ENCODE measurements around the gene RYR1. TPM values are rescaled to one million over a fixed set of nuclear protein-coding genes. Genes with fewer than 3 reads are reported as not detected.

The RYR1 gene
- polyA plus RNA-seq, 1 of the 3 experiments (the other 2 are of a cell fraction) = under 0.01 TPM

DNA sequence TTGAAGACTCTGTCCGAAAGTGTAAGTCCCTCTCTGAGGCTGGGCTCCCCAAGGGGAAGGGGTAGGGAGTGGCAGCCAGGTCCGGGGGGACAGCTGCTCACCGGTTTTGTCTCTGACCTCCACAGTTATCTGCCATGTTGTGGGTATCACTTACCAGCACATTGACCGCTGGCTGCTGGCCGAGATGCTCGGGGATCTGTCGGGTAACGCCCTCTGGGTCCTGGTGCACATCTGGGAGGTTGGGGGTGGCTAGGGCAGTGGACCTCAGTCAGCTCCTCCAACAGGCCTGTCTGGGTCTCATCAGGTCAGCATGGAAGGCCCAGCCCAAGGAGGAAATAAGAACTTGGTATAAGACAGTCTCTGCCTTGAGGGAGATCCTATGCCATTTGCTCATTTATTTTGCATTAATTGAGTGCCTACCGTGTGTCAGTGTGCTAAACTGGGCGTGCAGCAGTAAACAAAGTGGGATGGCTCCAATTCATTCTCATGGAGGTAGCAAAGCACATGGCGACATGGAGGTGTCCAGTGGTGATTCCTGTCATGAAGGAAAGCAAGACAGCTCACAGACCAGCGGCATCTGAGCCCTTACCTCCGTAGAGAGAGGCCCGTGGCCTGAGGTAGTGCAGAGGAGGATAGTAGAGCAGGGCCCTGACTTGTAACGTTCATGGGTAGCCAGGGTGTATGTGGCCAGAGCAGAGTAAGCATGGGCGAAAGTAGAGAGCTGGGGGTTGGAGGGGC, 199.2 kb downstream of the RYR1 start:
- H3K79me2 ChIP-seq (ENCODE audit: insufficient read depth) = peaks cover 5% of the 10 kb centered on the region; the same call in 1 of the 2 replicates
- no peak overlapping the region for H3K9ac ChIP-seq
- WGBS (ENCODE audit: low lambda C conversion rate) = 93% methylated on average over 9 of the region's 16 CpGs
- H3K4me3 ChIP-seq (ENCODE audit: low read depth in 2 of 2, low read length in 1 of 2) = no peak overlapping the region
- H3K9me2 ChIP-seq = no peaks in the 10 kb centered on the region
- H2AFZ ChIP-seq (ENCODE audit: low read depth) = no peak overlapping the region
- H3K27ac ChIP-seq (ENCODE audit: low read depth in 2 of 2, low read length in 1 of 2) = no peak overlapping the region
- TF ChIP-seq GATA2 (CRISPR knock-in tag; IDR thresholded peaks at IDR 0.05) (no peak), RXRA (IDR thresholded peaks at IDR 0.05; ENCODE audit: borderline replicate concordance, low read depth) (no peak), RCOR1 (IDR thresholded peaks at IDR 0.05; ENCODE audit: low read length) (no peak), EZH2phosphoT487 (IDR thresholded peaks at IDR 0.05; ENCODE audit: borderline replicate concordance, low read depth) (no peak), JUND (IDR thresholded peaks at IDR 0.05) (no peak), POLR2AphosphoS5 (IDR thresholded peaks at IDR 0.05; ENCODE audit: low read depth, low read length) (no peak), GABPA (IDR thresholded peaks at IDR 0.05; ENCODE audit: low read depth) (no peak), FOSL2 (IDR thresholded peaks at IDR 0.05; ENCODE audit: borderline replicate concordance, low read depth) (no peak), TAF1 (IDR thresholded peaks at IDR 0.05; ENCODE audit: borderline replicate concordance, low read depth, low read length) (no peak), NRF1 (IDR thresholded peaks at IDR 0.05; ENCODE audit: low read depth, low read length) (no peak), EP300 (IDR thresholded peaks at IDR 0.05; ENCODE audit: borderline replicate concordance in 1 of 2, low read depth in 1 of 2, low read length in 1 of 2) (no peak), TCF12 (IDR thresholded peaks at IDR 0.05) (no peak)
- TF ChIP-seq, protein P1, sequence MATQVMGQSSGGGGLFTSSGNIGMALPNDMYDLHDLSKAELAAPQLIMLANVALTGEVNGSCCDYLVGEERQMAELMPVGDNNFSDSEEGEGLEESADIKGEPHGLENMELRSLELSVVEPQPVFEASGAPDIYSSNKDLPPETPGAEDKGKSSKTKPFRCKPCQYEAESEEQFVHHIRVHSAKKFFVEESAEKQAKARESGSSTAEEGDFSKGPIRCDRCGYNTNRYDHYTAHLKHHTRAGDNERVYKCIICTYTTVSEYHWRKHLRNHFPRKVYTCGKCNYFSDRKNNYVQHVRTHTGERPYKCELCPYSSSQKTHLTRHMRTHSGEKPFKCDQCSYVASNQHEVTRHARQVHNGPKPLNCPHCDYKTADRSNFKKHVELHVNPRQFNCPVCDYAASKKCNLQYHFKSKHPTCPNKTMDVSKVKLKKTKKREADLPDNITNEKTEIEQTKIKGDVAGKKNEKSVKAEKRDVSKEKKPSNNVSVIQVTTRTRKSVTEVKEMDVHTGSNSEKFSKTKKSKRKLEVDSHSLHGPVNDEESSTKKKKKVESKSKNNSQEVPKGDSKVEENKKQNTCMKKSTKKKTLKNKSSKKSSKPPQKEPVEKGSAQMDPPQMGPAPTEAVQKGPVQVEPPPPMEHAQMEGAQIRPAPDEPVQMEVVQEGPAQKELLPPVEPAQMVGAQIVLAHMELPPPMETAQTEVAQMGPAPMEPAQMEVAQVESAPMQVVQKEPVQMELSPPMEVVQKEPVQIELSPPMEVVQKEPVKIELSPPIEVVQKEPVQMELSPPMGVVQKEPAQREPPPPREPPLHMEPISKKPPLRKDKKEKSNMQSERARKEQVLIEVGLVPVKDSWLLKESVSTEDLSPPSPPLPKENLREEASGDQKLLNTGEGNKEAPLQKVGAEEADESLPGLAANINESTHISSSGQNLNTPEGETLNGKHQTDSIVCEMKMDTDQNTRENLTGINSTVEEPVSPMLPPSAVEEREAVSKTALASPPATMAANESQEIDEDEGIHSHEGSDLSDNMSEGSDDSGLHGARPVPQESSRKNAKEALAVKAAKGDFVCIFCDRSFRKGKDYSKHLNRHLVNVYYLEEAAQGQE (IDR thresholded peaks at IDR 0.05; ENCODE audit: low read depth, low read length) = no peak
- TF ChIP-seq, protein P2, sequence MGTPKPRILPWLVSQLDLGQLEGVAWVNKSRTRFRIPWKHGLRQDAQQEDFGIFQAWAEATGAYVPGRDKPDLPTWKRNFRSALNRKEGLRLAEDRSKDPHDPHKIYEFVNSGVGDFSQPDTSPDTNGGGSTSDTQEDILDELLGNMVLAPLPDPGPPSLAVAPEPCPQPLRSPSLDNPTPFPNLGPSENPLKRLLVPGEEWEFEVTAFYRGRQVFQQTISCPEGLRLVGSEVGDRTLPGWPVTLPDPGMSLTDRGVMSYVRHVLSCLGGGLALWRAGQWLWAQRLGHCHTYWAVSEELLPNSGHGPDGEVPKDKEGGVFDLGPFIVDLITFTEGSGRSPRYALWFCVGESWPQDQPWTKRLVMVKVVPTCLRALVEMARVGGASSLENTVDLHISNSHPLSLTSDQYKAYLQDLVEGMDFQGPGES (IDR thresholded peaks at IDR 0.05; ENCODE audit: low read depth, low read length) = no peak
- TF ChIP-seq, protein P3, sequence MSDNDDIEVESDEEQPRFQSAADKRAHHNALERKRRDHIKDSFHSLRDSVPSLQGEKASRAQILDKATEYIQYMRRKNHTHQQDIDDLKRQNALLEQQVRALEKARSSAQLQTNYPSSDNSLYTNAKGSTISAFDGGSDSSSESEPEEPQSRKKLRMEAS (IDR thresholded peaks at IDR 0.05; ENCODE audit: low read depth) = no peak
- TF ChIP-seq, protein P4, sequence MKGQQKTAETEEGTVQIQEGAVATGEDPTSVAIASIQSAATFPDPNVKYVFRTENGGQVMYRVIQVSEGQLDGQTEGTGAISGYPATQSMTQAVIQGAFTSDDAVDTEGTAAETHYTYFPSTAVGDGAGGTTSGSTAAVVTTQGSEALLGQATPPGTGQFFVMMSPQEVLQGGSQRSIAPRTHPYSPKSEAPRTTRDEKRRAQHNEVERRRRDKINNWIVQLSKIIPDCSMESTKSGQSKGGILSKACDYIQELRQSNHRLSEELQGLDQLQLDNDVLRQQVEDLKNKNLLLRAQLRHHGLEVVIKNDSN (IDR thresholded peaks at IDR 0.05; ENCODE audit: borderline replicate concordance, low read depth) = no peak
- no peak overlapping the region for H3K4me2 ChIP-seq
- no peaks in the 10 kb centered on the region for H3K27me3 ChIP-seq (ENCODE audit: insufficient read depth)
- no peaks in the 10 kb centered on the region for H4K20me1 ChIP-seq (ENCODE audit: insufficient read depth)
- CTCF ChIA-PET = interaction anchor here (8.7 kb wide), 1 partner anchor 117 kb away, joined by 73 read pairs; no protein-coding TSS in a partner anchor
- no peaks in the 10 kb centered on the region for H3K9me3 ChIP-seq
- H3K4me1 ChIP-seq (ENCODE audit: control insufficient read depth in 1 of 2, insufficient read depth in 2 of 2, low read depth in 1 of 2, low read length in 1 of 2) = no peaks in the 10 kb centered on the region
- H3K36me3 ChIP-seq (replicated peaks in 1 of 2; ENCODE audit: control insufficient read depth in 1 of 2, insufficient read depth in 2 of 2, low read length in 1 of 2) = peaks cover 24 to 45% of the 10 kb centered on the region in 2 experiments
- peaks cover 5% of the 10 kb centered on the region for H3F3A ChIP-seq (replicated peaks; ENCODE audit: insufficient read depth)
- POLR2A ChIA-PET = interaction anchor here (1.2 kb wide), 1 partner anchor 13 kb away, joined by 3 read pairs; the partner anchor contains the start of gene EIF3K
- DNase-seq = no peak

Data from SK-N-SH (cell line).